Vagina (tissue), 2 donors: ENCODE measurements around the gene CIDEB.

Source experiments
- POLR2A ChIP-seq, 2 donors: fragments of 450-650 bp; IDR thresholded peaks; one replicate each; pipeline ENCODE4 v1.6.1; 2017; ENCODE audit warnings: antibody characterized with exemption in 2 of 2, mild to moderate bottlenecking in 2 of 2, moderate library complexity in 2 of 2
- POLR2AphosphoS5 ChIP-seq, 2 donors: sonication (generic); formaldehyde crosslinking; IDR thresholded peaks; one replicate each; pipeline ENCODE4 v1.9.0; 2017; ENCODE audit warnings: antibody characterized with exemption in 2 of 2, mild to moderate bottlenecking in 2 of 2, low read depth in 1 of 2; ENCODE audit not compliant: insufficient read depth in 1 of 2
- TF ChIP-seq, protein P1 (sequence below), 3 experiments: fragments of 450-650 bp in 2 of 3; fragments of 200-600 bp in 1 of 3; sonication (generic) in 1 of 3; IDR thresholded peaks; one replicate each; pipeline ENCODE4 v1.5.1; 2017 to 2019; ENCODE audit warnings: antibody characterized with exemption in 3 of 3, mild to moderate bottlenecking in 2 of 3, moderate library complexity in 2 of 3

DNA sequence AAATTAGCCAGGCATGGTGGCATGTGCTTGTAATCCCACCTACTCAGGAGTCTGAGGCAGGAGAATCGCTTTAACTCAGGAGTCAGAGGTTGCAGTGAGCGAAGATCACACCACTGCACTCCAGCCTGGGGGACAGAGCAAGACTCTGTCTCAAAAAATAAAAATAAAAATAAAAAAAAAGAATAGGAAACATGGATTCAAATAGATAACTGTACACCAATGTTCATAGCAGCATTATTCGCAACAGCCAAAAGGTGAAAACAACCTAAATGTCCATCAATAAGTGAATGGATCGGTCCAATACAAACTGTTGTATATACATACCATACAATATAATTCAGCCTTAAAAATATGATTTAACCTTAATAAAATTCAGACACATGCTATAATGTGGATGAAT lies 35.1 kb upstream of the CIDEB start:
- TF ChIP-seq POLR2A (IDR thresholded peaks at IDR 0.05) (no peak), POLR2AphosphoS5 (IDR thresholded peaks at IDR 0.05; ENCODE audit: insufficient read depth in 1 of 2, low read depth in 1 of 2) (no peak)
- TF ChIP-seq, protein P1, sequence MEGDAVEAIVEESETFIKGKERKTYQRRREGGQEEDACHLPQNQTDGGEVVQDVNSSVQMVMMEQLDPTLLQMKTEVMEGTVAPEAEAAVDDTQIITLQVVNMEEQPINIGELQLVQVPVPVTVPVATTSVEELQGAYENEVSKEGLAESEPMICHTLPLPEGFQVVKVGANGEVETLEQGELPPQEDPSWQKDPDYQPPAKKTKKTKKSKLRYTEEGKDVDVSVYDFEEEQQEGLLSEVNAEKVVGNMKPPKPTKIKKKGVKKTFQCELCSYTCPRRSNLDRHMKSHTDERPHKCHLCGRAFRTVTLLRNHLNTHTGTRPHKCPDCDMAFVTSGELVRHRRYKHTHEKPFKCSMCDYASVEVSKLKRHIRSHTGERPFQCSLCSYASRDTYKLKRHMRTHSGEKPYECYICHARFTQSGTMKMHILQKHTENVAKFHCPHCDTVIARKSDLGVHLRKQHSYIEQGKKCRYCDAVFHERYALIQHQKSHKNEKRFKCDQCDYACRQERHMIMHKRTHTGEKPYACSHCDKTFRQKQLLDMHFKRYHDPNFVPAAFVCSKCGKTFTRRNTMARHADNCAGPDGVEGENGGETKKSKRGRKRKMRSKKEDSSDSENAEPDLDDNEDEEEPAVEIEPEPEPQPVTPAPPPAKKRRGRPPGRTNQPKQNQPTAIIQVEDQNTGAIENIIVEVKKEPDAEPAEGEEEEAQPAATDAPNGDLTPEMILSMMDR (IDR thresholded peaks at IDR 0.05), result no peak
